ENCODE results near the gene STOX2. TPM values are rescaled to one million over a fixed set of nuclear protein-coding genes. Genes with fewer than 3 reads are reported as not detected.

The STOX2 gene
- total and polyA plus RNA-seq, 2 experiments from 2014 or later: 6.3 to 7.9 TPM

- Histone ChIP-seq H3K27me3 (no peaks in the 10 kb centered on the region), H4K20me1 (ENCODE audit: insufficient read depth, poor library complexity, severe bottlenecking) (peaks cover 4% of the 10 kb centered on the region), H3K79me2 (peaks cover 14% of the 10 kb centered on the region), H3K4me2 (no peak overlapping the region), H3K27ac (no peak overlapping the region), H3K36me3 (replicated peaks; ENCODE audit: insufficient read depth, low read depth) (no peaks in the 10 kb centered on the region), H3K9me3 (ENCODE audit: low read depth) (no peaks in the 10 kb centered on the region), H3K9me2 (replicated peaks; ENCODE audit: insufficient read depth) (no peaks in the 10 kb centered on the region), H3K4me3 (no peak overlapping the region), H2AFZ (no peak overlapping the region), H3K4me1 (ENCODE audit: insufficient read depth) (peaks cover 6% of the 10 kb centered on the region)
- 82% methylated on average over 1 of the region's 1 CpG for WGBS (ENCODE audit: low lambda C conversion rate, missing lambda C conversion rate)
- DNase-seq (ENCODE audit: low spot score): no peak
- TF ChIP-seq CTCF (IDR thresholded peaks at IDR 0.05; ENCODE audit: poor library complexity): no peak
- no peak for TF ChIP-seq EZH2 (IDR thresholded peaks at IDR 0.05; ENCODE audit: borderline replicate concordance)
- TF ChIP-seq EZH2phosphoT487 (IDR thresholded peaks at IDR 0.05; ENCODE audit: low read depth, severe bottlenecking, unreplicated experiment): no peak
Measured at GRCh38 chr4:183961795-183962194, 56.7 kb downstream of the STOX2 start.

DNA sequence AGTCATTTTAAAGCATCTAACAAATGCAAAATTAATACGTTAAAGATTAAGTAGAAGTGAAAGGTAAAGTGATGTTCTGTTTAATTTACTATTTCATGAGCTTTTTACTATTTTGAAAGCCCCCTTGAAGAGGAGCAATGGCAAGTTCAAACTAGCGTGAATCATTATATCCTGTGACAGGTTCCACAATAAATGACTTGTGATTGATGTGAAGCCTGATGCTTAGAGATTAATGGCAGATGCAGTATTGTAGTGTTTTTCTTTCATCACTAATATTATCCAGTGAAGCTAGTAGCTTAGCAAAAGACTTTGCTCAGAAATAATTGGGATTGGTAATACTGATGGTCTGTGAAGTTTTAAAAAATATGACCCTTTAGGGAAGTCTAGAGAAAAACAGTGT lies 57.3 kb downstream of the STOX2 start:
- TF ChIP-seq EZH2 (IDR thresholded peaks at IDR 0.05; ENCODE audit: borderline replicate concordance): no peak
- TF ChIP-seq CTCF (IDR thresholded peaks at IDR 0.05; ENCODE audit: poor library complexity): no peak
- TF ChIP-seq EZH2phosphoT487 (IDR thresholded peaks at IDR 0.05; ENCODE audit: low read depth, severe bottlenecking, unreplicated experiment): no peak
- no peaks in the 10 kb centered on the region for H3K36me3 ChIP-seq (replicated peaks; ENCODE audit: insufficient read depth, low read depth)
- no peaks in the 10 kb centered on the region for H3K9me3 ChIP-seq (ENCODE audit: low read depth)
- no peak overlapping the region for H3K27ac ChIP-seq
- no peak overlapping the region for H2AFZ ChIP-seq
- no peak for DNase-seq (ENCODE audit: low spot score)
- H3K4me3 ChIP-seq: no peak overlapping the region
- 69% methylated on average over 2 of the region's 2 CpGs for WGBS (ENCODE audit: low lambda C conversion rate, missing lambda C conversion rate)
- no peaks in the 10 kb centered on the region for H3K27me3 ChIP-seq
- peaks cover 4% of the 10 kb centered on the region for H4K20me1 ChIP-seq (ENCODE audit: insufficient read depth, poor library complexity, severe bottlenecking)
- no peak overlapping the region for H3K4me2 ChIP-seq
- peaks cover 14% of the 10 kb centered on the region for H3K79me2 ChIP-seq
- no peaks in the 10 kb centered on the region for H3K9me2 ChIP-seq (replicated peaks; ENCODE audit: insufficient read depth)
- peaks cover 6% of the 10 kb centered on the region for H3K4me1 ChIP-seq (ENCODE audit: insufficient read depth)

DNA sequence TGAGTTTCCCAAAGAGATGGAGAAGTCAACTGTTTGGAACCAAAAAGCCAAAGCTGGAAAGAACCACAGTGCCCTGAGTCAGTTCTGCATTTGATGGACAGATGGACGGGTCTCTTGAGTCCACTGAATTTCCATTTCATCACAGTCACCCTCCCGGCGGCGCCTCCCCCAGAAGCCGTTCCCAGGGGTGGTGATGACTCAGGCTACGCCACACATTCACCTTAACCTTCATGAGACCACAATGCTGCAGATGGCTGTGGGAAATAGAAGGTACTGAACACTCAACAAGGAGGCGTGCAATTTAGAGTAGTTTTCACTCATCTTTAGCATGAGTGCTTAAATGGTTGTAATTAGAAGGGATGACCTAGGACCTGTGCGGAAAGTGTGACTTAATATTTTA lies 61.3 kb downstream of the STOX2 start:
- no peak overlapping the region for H2AFZ ChIP-seq
- TF ChIP-seq CTCF (IDR thresholded peaks at IDR 0.05; ENCODE audit: poor library complexity) (no peak), EZH2phosphoT487 (IDR thresholded peaks at IDR 0.05; ENCODE audit: low read depth, severe bottlenecking, unreplicated experiment) (no peak), EZH2 (IDR thresholded peaks at IDR 0.05; ENCODE audit: borderline replicate concordance) (no peak)
- H3K36me3 ChIP-seq (replicated peaks; ENCODE audit: insufficient read depth, low read depth): no peaks in the 10 kb centered on the region
- no peak overlapping the region for H3K4me3 ChIP-seq
- no peaks in the 10 kb centered on the region for H3K9me2 ChIP-seq (replicated peaks; ENCODE audit: insufficient read depth)
- 94% methylated on average over 8 of the region's 8 CpGs for WGBS (ENCODE audit: low lambda C conversion rate, missing lambda C conversion rate)
- H3K4me1 ChIP-seq (ENCODE audit: insufficient read depth): peaks cover under 1% of the 10 kb centered on the region
- peaks cover 14% of the 10 kb centered on the region for H3K79me2 ChIP-seq
- no peak overlapping the region for H3K4me2 ChIP-seq
- H3K9me3 ChIP-seq (ENCODE audit: low read depth): no peaks in the 10 kb centered on the region
- H3K27me3 ChIP-seq: peaks cover 3% of the 10 kb centered on the region
- no peak for DNase-seq (ENCODE audit: low spot score)
- peaks cover 4% of the 10 kb centered on the region for H4K20me1 ChIP-seq (ENCODE audit: insufficient read depth, poor library complexity, severe bottlenecking)
- H3K27ac ChIP-seq: no peak overlapping the region

GRCh38 chr4:183967266-183967665 lies 62.2 kb downstream of the STOX2 start:
- Histone ChIP-seq H3K27me3 (peaks cover 3% of the 10 kb centered on the region), H3K4me3 (no peak overlapping the region), H3K4me1 (ENCODE audit: insufficient read depth) (no peaks in the 10 kb centered on the region), H4K20me1 (ENCODE audit: insufficient read depth, poor library complexity, severe bottlenecking) (no peaks in the 10 kb centered on the region), H3K27ac (no peak overlapping the region), H3K4me2 (no peak overlapping the region), H3K79me2 (peaks cover 14% of the 10 kb centered on the region), H3K9me2 (replicated peaks; ENCODE audit: insufficient read depth) (no peaks in the 10 kb centered on the region), H2AFZ (no peak overlapping the region), H3K9me3 (ENCODE audit: low read depth) (no peaks in the 10 kb centered on the region), H3K36me3 (replicated peaks; ENCODE audit: insufficient read depth, low read depth) (no peaks in the 10 kb centered on the region)
- 95% methylated on average over 9 of the region's 11 CpGs for WGBS (ENCODE audit: low lambda C conversion rate, missing lambda C conversion rate)
- TF ChIP-seq EZH2phosphoT487 (IDR thresholded peaks at IDR 0.05; ENCODE audit: low read depth, severe bottlenecking, unreplicated experiment) (no peak), EZH2 (IDR thresholded peaks at IDR 0.05; ENCODE audit: borderline replicate concordance) (no peak), CTCF (IDR thresholded peaks at IDR 0.05; ENCODE audit: poor library complexity) (no peak)
- no peak for DNase-seq (ENCODE audit: low spot score)
